Measurements from ENCODE around the gene GCSAM. TPM values are rescaled to one million over a fixed set of nuclear protein-coding genes. Genes with fewer than 3 reads are reported as not detected.

The GCSAM gene, protein sequence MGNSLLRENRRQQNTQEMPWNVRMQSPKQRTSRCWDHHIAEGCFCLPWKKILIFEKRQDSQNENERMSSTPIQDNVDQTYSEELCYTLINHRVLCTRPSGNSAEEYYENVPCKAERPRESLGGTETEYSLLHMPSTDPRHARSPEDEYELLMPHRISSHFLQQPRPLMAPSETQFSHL
- not detected in 5 replicates for total RNA-seq (2022; extraction: Qiagen RNA extraction; ENCODE audit: low read depth)

DNA sequence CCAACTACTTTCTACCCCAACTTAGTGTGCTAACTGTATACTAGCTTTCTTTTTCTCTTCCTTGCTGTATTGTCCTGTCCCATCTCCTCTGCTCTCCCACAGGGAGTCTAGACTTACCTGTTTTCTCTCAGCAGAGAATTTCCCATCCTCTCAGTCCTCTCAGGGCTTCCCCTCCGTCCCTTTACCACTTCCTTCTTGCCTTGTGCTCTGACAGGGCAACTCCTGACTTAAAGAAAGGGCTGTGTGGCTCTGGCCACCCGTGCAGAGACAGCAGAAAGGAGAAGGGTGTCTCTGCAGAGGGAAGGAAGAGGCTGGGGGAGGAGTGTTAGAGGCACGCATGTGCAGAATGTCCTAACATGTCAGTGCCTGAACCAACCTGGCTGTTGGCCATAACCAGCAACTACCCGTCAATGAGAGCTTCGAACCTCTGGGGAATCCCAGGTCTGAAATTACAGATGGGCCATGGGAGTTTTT, at the start of gene GCSAM:
TSS of gene GCSAM (minus strand) at position 274 of the 474 bp plus-strand sequence. CDS start at position 146, 128 bp downstream.

DNA sequence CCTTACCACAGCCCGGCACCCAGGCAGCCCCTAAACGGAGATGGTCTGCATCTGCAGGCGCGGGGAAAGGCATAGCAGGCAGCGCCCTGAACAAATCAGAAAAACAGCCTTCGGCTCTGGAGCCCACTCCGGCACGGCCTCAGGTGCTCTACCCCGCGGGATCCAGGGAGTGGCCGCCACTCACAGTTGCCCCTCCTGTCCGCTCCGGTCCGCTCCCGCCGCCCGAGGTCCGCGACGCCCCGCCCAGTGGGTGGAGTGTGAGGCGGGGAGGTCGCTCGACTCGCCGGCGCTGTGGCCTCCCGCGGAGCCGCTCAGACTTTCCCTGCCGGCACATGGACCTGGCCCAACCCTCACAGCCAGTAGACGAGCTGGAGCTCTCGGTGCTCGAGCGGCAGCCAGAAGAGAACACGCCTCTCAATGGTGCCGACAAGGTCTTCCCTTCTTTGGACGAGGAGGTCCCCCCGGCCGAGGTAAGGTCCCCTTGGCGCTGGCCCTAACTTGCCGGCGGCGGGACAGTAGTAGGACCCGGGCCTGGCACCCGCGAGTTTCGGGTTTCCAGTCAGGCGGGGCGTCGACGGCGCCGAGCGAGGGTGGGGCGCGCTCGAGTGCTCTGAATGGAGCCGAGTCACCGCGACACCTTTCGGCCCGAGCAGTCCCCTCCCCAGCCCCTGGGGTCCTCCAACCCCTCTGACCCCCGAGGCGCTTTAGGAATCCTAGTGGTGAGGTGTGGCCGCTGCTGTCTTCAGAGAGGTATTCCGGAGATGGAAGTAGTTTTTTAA, 46.8 kb downstream of the GCSAM start, which contains the start of gene C3orf52:
TSS of gene C3orf52 (plus strand) at position 314 of the 779 bp plus-strand sequence. CDS start at position 333, 19 bp downstream.

Other genes starting within 250 kb of the GCSAM start
- gene ABHD10, start 154.2 kb downstream of the GCSAM start, total RNA-seq (2022; extraction: Qiagen RNA extraction; ENCODE audit: low read depth): 14.2 to 22.5 TPM (median 20.8 TPM) in 5 replicates
- gene TAGLN3, start 134.3 kb downstream of the GCSAM start, total RNA-seq (2022; extraction: Qiagen RNA extraction; ENCODE audit: low read depth): not detected in 5 replicates
- gene TMPRSS7, start 98.5 kb downstream of the GCSAM start, total RNA-seq (2022; extraction: Qiagen RNA extraction; ENCODE audit: low read depth): 0.06 to 0.11 TPM in 2 of 5 replicates, not detected in the others
- 10.2 to 14.1 TPM (median 12.2 TPM) in 5 replicates for gene C3orf52, start 46.9 kb downstream of the GCSAM start, total RNA-seq (2022; extraction: Qiagen RNA extraction; ENCODE audit: low read depth)
- gene SLC9C1, start 161.0 kb upstream of the GCSAM start, total RNA-seq (2022; extraction: Qiagen RNA extraction; ENCODE audit: low read depth): not detected in 5 replicates
- not detected in 5 replicates for gene CD200, start 199.9 kb upstream of the GCSAM start, total RNA-seq (2022; extraction: Qiagen RNA extraction; ENCODE audit: low read depth)